ENCODE data around the gene ZBED4. TPM values are rescaled to one million over a fixed set of nuclear protein-coding genes. Genes with fewer than 3 reads are reported as not detected.

ZBED4 gene
- total RNA-seq, 2 experiments from 2014 or later: 14.8 to 15.0 TPM

DNA sequence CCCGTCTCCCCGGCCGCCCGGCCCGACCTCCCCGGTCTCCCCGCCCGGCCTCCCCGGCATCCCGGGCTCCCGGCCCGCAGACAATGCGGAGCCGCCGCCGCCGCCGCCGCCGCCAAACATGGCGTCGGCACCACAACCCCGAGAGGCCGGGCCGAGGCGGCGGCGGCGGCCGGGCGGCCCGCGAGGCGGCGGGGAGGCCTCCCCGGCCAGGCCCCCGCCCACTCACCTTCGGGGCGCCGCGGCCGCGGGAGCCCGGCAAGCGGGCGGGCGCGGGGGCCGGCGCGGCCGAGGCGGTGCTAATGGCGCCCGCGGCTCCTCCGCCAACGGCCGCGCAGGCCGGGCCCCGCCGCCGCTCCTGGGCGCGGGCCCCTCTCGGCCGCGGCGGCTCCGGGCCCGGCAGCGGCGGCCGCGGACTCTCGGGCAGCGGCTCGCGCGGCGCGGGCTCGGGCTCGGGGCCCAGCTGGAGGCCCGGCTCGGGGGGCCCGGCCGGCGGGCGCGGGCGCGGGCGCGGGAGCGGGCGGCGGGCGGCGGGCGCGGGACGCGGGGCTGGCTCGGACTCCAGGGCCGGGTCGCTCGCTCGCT, 26.3 kb upstream of the ZBED4 start:
- peaks cover 48% of the 10 kb centered on the region for H3K36me3 Mint-ChIP-seq (ENCODE audit: low read depth)
- H3K27ac Mint-ChIP-seq: no peak overlapping the region
- peak overlapping the region; percentile 82 for H3K4me3 ChIP-seq (ENCODE audit: low read length)
- peak; percentile 21 for ATAC-seq (ENCODE audit: poor library complexity)
- peaks cover 69% of the 10 kb centered on the region for H3K4me1 ChIP-seq (ENCODE audit: insufficient read depth, low read length)
- H3K9me3 ChIP-seq (ENCODE audit: control insufficient read depth in 1 of 2, insufficient read depth in 1 of 2, low read length in 2 of 2): no peaks in the 10 kb centered on the region
- peak in 4 of 14 experiments; percentile 23 to 70 (median 48) for DNase-seq
- no peaks in the 10 kb centered on the region for H3K9me3 Mint-ChIP-seq
- H3K27me3 ChIP-seq (ENCODE audit: control insufficient read depth in 1 of 2, insufficient read depth in 2 of 2, low read length in 2 of 2): no peaks in the 10 kb centered on the region
- ChIA-PET CTCF (no interaction called here), POLR2A (interaction anchor here (1.3 to 3.0 kb wide), 3 partner anchors 11 to 30 kb away, joined by 3 to 24 read pairs (median 9); partner anchors contain the start of gene ZBED4)
- peaks cover 46% of the 10 kb centered on the region for H3K4me1 Mint-ChIP-seq (ENCODE audit: low read depth)
- H3K27ac ChIP-seq (ENCODE audit: low read depth in 1 of 2, low read length in 2 of 2): no peak overlapping the region
- H3K36me3 ChIP-seq (ENCODE audit: insufficient read depth, low read length): peaks cover 32% of the 10 kb centered on the region
- peak overlapping the region; percentile 62 for H3K4me3 Mint-ChIP-seq
- no peak for TF ChIP-seq CTCF (IDR thresholded peaks at IDR 0.05)
- no peaks in the 10 kb centered on the region for H3K27me3 Mint-ChIP-seq
- intact Hi-C loops (cut with DNase I, micrococcal nuclease): loop anchor here (2.0 to 5.0 kb wide), 6 partner anchors 19 to 90 kb away; partner anchors contain the start of genes ALG12 (in 2 of the 2) and CRELD2 (in 2 of the 2)

DNA sequence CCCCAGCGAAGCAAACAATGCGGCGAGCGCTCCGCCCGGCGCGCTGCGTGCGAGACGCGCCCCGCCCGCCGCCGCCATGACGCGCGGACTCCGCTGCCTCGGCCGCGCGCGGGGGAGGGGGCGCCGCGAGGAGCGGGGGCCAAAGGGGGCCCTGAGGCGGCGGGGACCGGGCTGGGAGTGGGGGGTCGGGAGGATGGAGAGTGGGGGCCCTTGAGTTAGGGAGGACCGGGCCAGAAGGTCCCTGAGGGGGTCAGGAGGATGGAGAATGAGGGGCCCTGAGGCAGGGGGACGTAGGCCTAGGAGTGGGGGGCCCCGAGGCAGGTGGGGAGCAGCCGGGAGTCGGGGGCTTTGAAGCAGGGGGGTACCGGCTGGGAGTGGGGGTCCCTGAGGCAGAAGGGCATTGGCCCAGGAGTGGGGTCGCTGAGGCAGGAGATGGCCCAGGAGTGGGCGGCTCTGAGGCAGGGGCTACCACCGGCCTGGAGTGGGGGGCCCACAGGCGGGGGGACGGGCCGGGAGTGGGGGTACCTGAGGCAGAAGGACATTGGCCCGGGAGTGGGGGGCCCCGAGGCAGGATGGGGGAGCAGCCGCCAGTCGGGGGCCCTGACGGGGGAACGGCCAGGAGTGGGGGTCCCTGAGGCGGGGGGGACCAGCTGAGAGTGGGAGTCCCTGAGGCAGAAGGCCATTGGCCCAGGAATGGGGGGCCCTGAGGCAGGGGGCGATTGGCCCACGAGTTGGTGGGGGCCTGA, 25.6 kb upstream of the ZBED4 start, which contains the start of gene BRD1:
Gene BRD1, minus strand, starts transcription at position 21 of the 746 bp plus-strand sequence. CDS start 3,556 bp downstream, outside the sequence.
- Mint-ChIP-seq H3K4me1 (ENCODE audit: low read depth) (peaks cover 46% of the 10 kb centered on the region), H3K9me3 (no peaks in the 10 kb centered on the region), H3K27me3 (no peaks in the 10 kb centered on the region), H3K27ac (peak within 1 kb of the TSS; percentile 97), H3K4me3 (peak within 1 kb of the TSS; percentile 98), H3K36me3 (ENCODE audit: low read depth) (peaks cover 41% of the 10 kb centered on the region)
- H3K4me3 ChIP-seq (ENCODE audit: low read length): peak within 1 kb of the TSS; percentile 82
- POLR2A ChIA-PET: interaction anchor here (1.7 to 3.0 kb wide), 2 partner anchors 11 to 132 kb away, joined by 3 to 24 read pairs; partner anchors contain the start of gene PIM3
- no peak for TF ChIP-seq CTCF (IDR thresholded peaks at IDR 0.05)
- H3K36me3 ChIP-seq (ENCODE audit: insufficient read depth, low read length): peaks cover 25% of the 10 kb centered on the region
- no peaks in the 10 kb centered on the region for H3K27me3 ChIP-seq (ENCODE audit: control insufficient read depth in 1 of 2, insufficient read depth in 2 of 2, low read length in 2 of 2)
- DNase-seq: peak in 11 of 14 experiments; percentile 37 to 87 (median 64)
- ATAC-seq (ENCODE audit: poor library complexity): peak; percentile 56
- intact Hi-C loops (cut with DNase I, micrococcal nuclease): loop anchor here (2.0 to 5.0 kb wide), 6 partner anchors 19 to 89 kb away; partner anchors contain the start of genes ALG12 (in 2 of the 2) and CRELD2 (in 2 of the 2)
- CTCF ChIA-PET: no interaction called here
- H3K4me1 ChIP-seq (ENCODE audit: insufficient read depth, low read length): peaks cover 63% of the 10 kb centered on the region
- peak within 1 kb of the TSS; percentile 73 to 80 for H3K27ac ChIP-seq (ENCODE audit: low read depth in 1 of 2, low read length in 2 of 2)
- H3K9me3 ChIP-seq (ENCODE audit: control insufficient read depth in 1 of 2, insufficient read depth in 1 of 2, low read length in 2 of 2): no peaks in the 10 kb centered on the region

DNA sequence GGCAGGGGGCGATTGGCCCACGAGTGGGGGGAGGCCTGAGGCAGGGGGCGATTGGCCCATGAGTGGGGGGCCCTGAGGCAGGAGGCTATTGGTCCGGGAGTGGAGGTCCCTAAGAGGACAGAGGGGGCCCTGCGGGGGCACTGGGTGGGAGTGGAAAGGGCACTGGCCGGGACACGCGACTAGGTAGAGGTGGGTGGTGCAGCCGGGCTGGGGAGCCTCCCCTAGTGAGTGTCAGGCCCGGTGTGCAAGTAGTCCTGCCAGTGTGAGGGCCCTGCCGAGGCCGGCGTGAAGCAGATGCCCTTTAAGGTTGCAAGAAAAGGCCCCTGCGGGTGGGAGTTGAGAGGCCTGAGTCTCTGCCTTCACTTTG, 25.1 kb upstream of the ZBED4 start:
- ChIA-PET CTCF (no interaction called here), POLR2A (interaction anchor here (1.7 kb wide), 1 partner anchor 132 kb away, joined by 3 read pairs; the partner anchor contains the start of gene PIM3)
- H3K27me3 Mint-ChIP-seq: no peaks in the 10 kb centered on the region
- ATAC-seq (ENCODE audit: poor library complexity) (no peak), DNase-seq (peak in 1 of 14 experiments; percentile 41)
- Histone ChIP-seq H3K36me3 (ENCODE audit: insufficient read depth, low read length) (peaks cover 20% of the 10 kb centered on the region), H3K4me1 (ENCODE audit: insufficient read depth, low read length) (peaks cover 57% of the 10 kb centered on the region), H3K27ac (ENCODE audit: low read depth in 1 of 2, low read length in 2 of 2) (peak overlapping the region; percentile 73 to 80), H3K4me3 (ENCODE audit: low read length) (no peak overlapping the region), H3K27me3 (ENCODE audit: control insufficient read depth in 1 of 2, insufficient read depth in 2 of 2, low read length in 2 of 2) (no peaks in the 10 kb centered on the region), H3K9me3 (ENCODE audit: control insufficient read depth in 1 of 2, insufficient read depth in 1 of 2, low read length in 2 of 2) (no peaks in the 10 kb centered on the region)
- intact Hi-C loops (cut with DNase I, micrococcal nuclease): loop anchor here (5.0 kb wide), 3 partner anchors 41 to 89 kb away; partner anchors contain the start of genes ALG12 (in 2 of the 2) and CRELD2 (in 2 of the 2)
- TF ChIP-seq CTCF (IDR thresholded peaks at IDR 0.05): no peak
- H3K4me1 Mint-ChIP-seq (ENCODE audit: low read depth): peaks cover 44% of the 10 kb centered on the region
- H3K4me3 Mint-ChIP-seq: peak overlapping the region; percentile 87
- H3K36me3 Mint-ChIP-seq (ENCODE audit: low read depth): peaks cover 37% of the 10 kb centered on the region
- peak overlapping the region; percentile 89 for H3K27ac Mint-ChIP-seq
- no peaks in the 10 kb centered on the region for H3K9me3 Mint-ChIP-seq
